Muscle layer of duodenum (tissue), 2 donors: Measurements from ENCODE around the gene SIK3.
A peak's percentile ranks its signal among the peaks of the same experiment; 100 is the strongest.
"Not testable (repeated sequence)": the region's sequence is repeated elsewhere in the genome, so short reads cannot be mapped to it uniquely, and the experiment has no call there.

Source experiments
- H3K27ac ChIP-seq: one replicate; pipeline ENCODE4 v1.7.0; 2013; ENCODE audit warnings: mild to moderate bottlenecking, low read length
- H3K27me3 ChIP-seq: one replicate; pipeline ENCODE4 v1.7.0; 2013; ENCODE audit warnings: low read depth, mild to moderate bottlenecking, control low read depth, low read length
- H3K36me3 ChIP-seq, 2 donors: one replicate each; pipeline ENCODE4 v1.7.0; 2013; ENCODE audit warnings: low read length in 2 of 2, control low read depth in 1 of 2, mild to moderate bottlenecking in 1 of 2; ENCODE audit not compliant: insufficient read depth in 2 of 2, control insufficient read depth in 1 of 2
- H3K4me1 ChIP-seq, 2 donors: one replicate each; pipeline ENCODE4 v1.7.0; 2013; ENCODE audit warnings: low read length in 2 of 2, mild to moderate bottlenecking in 2 of 2, control low read depth in 1 of 2, moderate library complexity in 1 of 2; ENCODE audit not compliant: insufficient read depth in 2 of 2, control insufficient read depth in 1 of 2
- H3K4me3 ChIP-seq, 2 donors: one replicate each; pipeline ENCODE4 v1.7.0; 2013; ENCODE audit warnings: low read length in 2 of 2, low read depth in 1 of 2, mild to moderate bottlenecking in 1 of 2
- H3K9me3 ChIP-seq, 2 donors: one replicate each; pipeline ENCODE4 v1.7.0; 2013; ENCODE audit warnings: low read length in 2 of 2, control low read depth in 1 of 2, mild to moderate bottlenecking in 1 of 2; ENCODE audit not compliant: control insufficient read depth in 1 of 2
- donor health status: healthy.

SIK3 gene

DNA sequence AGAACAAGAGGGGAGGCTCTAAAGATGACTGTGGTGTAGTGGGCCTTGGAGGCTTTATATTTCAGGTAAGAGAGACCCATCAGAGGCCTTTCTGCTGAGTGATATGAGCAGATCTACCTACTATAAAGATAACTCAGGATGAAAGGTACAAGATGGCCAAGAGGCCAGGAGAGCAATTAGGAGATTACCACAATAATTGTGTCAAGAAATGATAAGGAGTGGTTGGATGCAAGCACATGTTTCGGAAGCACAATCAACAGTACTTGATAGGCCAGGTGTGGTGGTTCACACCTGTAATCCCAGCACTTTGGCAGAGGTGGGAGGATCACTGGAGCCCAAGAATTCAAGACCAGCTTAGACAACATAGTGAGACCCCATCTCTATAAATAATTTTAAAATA lies 43.8 kb downstream of the SIK3 start:
- Histone ChIP-seq H3K27me3 (no peaks in the 10 kb centered on the region), H3K27ac (no peak overlapping the region), H3K36me3 (no peaks in the 10 kb centered on the region), H3K4me1 (peaks cover 0 to 11% of the 10 kb centered on the region in 2 donors), H3K9me3 (no peaks in the 10 kb centered on the region), H3K4me3 (no peak overlapping the region)

DNA sequence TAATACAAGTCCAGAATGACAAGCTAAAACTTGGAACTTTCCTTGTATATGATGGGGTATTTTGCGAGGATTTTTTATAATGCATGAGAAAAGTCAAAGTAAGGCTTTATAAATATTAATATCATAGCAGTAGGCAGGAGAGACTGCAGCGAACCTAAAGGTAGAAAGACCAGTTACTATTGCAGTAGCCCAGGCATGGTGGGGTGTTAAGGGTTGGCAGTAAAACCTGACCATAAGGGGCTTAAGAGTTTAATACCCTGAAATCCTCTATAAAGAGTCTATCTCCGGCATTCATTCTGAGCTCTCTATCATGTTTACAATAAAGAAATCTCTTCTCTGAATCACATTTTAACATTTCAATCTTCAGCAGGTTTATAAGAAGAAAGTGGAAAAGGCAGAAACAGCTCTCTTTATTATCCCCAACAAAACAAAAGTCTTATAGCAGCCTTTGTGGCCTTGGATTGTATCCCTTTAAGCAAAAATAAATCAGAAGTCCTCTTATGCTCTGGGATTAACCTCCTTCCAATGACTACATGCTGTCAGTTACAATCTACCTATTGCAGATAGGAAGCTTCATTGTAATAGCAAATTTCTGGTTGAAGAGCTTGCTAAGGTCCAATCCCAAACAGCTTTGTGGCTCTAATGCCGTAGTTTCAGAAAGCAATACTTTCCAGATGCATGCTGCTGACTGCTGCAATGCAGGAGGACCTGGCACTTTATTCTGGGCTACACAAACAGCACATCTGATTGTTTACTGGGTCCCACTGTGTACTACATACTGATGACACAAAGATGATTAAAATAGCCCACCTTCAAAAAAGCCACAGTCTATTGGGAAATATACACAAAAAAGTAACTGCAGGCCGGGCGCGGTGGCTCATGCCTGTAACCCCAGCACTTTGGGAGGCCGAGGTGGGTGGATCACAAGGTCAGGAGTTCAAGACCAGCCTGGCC lies 45.8 kb downstream of the SIK3 start:
- Histone ChIP-seq H3K9me3 (no peaks in the 10 kb centered on the region), H3K27ac (no peak overlapping the region), H3K4me3 (no peak overlapping the region), H3K27me3 (no peaks in the 10 kb centered on the region), H3K36me3 (no peaks in the 10 kb centered on the region), H3K4me1 (peaks cover 0 to 9% of the 10 kb centered on the region in 2 donors)

DNA sequence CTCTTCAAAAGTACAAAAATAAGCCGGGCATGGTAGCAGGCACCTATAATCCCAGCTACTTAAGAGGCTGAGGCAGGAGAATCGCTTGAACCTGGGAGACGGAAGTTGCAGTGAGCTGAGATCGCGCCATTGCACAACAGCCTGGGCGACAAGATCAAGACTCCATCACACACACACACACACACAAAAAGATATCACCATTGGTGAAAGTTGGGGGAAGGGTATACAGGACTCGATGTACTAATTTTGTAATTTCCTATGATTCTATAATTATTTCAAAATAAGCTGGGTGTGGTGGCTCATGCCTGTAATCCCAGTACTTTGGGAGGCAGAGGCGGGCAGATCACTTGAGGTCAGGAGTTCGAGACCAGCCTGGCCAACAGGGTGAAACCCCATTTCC lies 48.1 kb downstream of the SIK3 start:
- not testable (repeated sequence) for H3K27ac ChIP-seq, H3K36me3 ChIP-seq, H3K9me3 ChIP-seq, H3K4me3 ChIP-seq, H3K27me3 ChIP-seq
- H3K4me1 ChIP-seq: peaks cover 5 to 20% of the 10 kb centered on the region in 2 donors

DNA sequence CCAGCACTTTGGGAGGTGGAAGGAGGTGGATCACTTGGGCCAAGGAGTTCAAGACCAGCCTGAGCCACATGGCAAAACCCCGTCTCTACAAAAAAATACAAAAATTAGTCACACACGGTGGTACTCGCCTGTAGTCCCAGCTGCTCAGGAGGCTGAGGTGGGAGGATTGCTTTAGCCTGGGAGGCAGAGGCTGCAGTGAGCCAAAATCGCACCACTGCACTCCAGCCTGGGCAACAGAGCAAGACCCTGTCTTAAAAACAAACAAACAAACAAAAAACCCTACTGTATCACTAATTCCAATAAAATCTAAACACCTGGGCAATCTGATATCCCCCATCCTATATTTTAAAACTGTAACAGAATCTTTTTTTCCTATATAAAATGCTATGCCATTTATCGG lies 51.6 kb downstream of the SIK3 start:
- not testable (repeated sequence) for H3K9me3 ChIP-seq, H3K27me3 ChIP-seq, H3K36me3 ChIP-seq, H3K4me3 ChIP-seq, H3K27ac ChIP-seq
- peaks cover 13 to 33% of the 10 kb centered on the region in 2 donors for H3K4me1 ChIP-seq

DNA sequence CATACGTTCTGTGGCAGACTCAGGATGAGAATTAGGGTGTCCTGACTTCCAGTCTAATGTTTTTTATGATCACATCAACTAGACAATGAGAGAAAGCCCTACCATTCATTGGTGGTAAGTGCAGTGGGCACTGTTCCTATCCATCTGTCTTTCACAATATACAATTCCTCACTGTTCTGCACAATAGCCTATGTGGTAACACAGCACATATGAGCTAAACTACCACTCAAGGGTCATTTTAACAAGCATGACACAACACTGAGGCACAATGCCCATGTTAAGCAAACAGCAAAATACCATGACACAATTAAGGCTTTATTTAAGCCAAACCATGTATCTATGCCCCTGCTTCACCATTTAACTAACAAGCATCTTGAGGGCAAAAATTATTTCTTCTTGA lies 52.3 kb downstream of the SIK3 start:
- H3K4me3 ChIP-seq: no peak overlapping the region
- no peaks in the 10 kb centered on the region for H3K27me3 ChIP-seq
- no peak overlapping the region for H3K27ac ChIP-seq
- peaks cover 13 to 36% of the 10 kb centered on the region in 2 donors for H3K4me1 ChIP-seq
- H3K36me3 ChIP-seq: no peaks in the 10 kb centered on the region
- H3K9me3 ChIP-seq: no peaks in the 10 kb centered on the region

DNA sequence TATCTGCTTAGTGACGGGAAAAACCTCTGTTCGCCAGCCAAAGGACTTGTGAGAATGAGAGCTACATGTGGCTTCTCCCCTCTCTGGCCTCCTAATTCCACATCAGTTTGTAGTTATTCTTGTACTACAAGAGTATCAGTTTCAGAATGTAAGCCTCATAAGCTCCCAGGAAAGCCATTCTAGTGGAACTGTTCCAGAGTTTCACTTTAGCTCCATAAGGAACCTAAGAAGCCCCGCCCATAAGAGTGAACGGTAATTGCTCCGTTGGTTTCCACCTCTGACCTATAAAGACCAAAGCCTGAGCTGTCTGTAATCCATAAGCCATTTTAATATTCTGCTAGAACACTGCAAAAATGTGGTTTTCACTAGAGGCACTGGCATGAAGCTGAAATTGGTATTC lies 53.0 kb downstream of the SIK3 start:
- peak overlapping the region; percentile 1 for H3K27ac ChIP-seq
- H3K9me3 ChIP-seq: no peaks in the 10 kb centered on the region
- no peaks in the 10 kb centered on the region for H3K27me3 ChIP-seq
- H3K4me1 ChIP-seq: peaks cover 16 to 43% of the 10 kb centered on the region in 2 donors
- H3K36me3 ChIP-seq: no peaks in the 10 kb centered on the region
- H3K4me3 ChIP-seq: peak overlapping the region in 1 of 2 donors; percentile 17

DNA sequence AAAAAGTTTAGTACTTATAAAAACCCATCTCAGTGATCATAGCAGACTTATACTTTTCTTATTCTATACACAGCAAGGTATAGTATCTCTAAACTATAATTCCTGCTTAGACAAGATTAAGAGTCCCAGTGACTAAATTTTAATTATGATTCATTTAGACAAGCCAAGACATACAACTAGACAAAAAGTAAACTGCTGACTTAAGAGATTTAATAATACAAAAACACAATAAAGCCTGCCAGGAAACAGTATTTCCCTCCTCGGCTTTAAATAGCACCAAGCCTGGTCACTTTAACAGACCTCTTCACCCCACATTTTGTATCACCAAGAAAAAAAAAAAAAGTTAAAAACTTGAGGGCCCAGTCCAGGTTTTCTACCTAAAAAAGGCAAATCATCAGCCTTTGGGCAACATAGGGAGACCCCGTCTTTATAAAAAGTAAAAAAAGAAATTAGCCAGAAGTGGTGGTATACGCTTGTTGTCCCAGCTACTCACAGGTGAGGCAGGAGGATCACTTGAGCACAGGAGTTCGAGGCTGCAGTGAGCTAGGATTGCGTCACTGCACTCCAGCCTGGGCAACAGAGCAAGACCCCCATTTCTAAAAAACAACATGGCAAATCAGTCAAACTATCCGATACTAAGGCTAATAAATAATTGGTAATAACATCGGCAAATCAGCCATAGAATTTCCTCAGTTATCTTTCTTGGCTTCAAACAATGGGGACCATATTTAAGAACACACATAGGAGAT lies 53.8 kb downstream of the SIK3 start:
- Histone ChIP-seq H3K27me3 (no peaks in the 10 kb centered on the region), H3K4me3 (no peak overlapping the region), H3K36me3 (no peaks in the 10 kb centered on the region), H3K4me1 (peaks cover 20 to 45% of the 10 kb centered on the region in 2 donors), H3K9me3 (no peaks in the 10 kb centered on the region), H3K27ac (no peak overlapping the region)

DNA sequence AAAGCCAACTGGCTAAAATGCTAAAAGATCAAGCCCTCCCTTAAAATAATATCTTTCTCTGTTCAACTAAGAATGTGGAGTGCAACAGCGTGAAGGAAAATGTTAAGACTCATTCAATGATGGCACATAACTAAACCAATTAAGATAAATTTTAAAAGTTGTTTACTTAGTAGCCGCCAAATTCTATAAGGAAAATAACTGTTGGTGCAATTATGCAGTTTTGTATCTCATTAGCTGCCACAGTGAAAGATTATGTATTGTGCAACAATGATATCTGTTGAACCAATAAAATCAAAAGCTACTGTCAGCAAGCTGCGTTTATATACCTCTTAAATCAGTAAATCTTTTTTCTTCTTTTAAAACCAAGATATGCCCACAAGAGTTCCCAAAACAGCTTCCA lies 55.5 kb downstream of the SIK3 start:
- Histone ChIP-seq H3K9me3 (no peaks in the 10 kb centered on the region), H3K4me3 (no peak overlapping the region), H3K4me1 (peaks cover 24 to 51% of the 10 kb centered on the region in 2 donors), H3K36me3 (no peaks in the 10 kb centered on the region), H3K27ac (no peak overlapping the region), H3K27me3 (no peaks in the 10 kb centered on the region)

DNA sequence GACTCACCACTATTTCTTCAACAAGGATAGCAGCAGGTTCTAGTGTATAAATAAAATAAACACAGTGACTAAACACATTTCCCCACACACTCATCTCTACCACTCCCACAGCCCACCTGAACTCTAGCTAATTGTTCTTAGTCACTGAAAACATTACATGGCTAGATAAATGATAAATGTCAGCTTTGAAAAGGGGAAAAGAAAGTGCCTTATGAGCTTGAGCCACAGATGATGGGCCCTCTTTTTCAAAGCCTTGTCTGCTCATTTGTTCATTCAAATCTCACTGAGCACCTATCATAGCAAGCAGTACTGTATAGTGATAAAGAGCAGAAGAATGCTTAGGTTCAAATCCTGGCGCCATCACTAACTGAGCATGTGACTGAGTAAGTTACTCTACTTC lies 58.3 kb downstream of the SIK3 start:
- Histone ChIP-seq H3K4me3 (no peak overlapping the region), H3K27ac (no peak overlapping the region), H3K27me3 (no peaks in the 10 kb centered on the region), H3K9me3 (no peaks in the 10 kb centered on the region), H3K36me3 (no peaks in the 10 kb centered on the region), H3K4me1 (peaks cover 25 to 47% of the 10 kb centered on the region in 2 donors)

DNA sequence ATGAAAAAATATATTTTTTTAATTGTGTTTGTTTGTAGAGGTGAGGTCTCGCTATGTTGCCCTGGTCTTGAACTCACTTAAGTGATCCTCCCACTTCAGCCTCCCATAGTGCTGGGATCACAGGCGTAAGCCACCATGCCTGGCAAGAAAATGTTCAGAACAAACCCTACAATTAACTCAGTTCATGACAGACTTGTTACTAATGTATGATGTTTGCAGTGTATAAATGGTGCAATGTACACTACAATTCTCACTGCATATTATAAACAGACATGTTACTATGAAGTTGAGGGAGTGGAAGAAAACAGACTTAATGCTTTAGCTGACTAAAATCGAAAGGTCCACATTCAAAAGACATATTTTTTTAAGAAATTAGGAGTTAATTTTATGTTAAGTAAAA lies 59.0 kb downstream of the SIK3 start:
- no peaks in the 10 kb centered on the region for H3K9me3 ChIP-seq
- no peak overlapping the region for H3K27ac ChIP-seq
- no peaks in the 10 kb centered on the region for H3K36me3 ChIP-seq
- H3K27me3 ChIP-seq: no peaks in the 10 kb centered on the region
- H3K4me1 ChIP-seq: peaks cover 20 to 41% of the 10 kb centered on the region in 2 donors
- no peak overlapping the region for H3K4me3 ChIP-seq

DNA sequence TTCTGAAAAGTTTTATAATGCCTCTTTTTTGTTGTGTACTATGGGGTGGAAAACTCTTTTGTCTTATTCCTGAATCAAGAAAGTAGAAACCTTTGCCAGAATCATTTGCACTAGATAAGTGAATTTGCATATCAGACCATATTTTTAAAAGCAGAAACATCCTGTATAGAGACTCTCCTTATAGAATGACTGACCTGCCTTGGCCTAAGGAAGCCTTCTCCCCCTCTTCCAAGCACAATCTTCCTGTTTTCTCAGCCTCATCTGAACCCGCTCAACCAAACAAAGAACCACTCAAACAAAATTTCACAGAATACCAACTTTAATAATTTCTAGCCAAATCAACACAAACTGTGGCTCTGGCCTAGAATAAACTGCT lies 60.3 kb downstream of the SIK3 start:
- no peaks in the 10 kb centered on the region for H3K27me3 ChIP-seq
- no peaks in the 10 kb centered on the region for H3K9me3 ChIP-seq
- H3K4me3 ChIP-seq: no peak overlapping the region
- H3K27ac ChIP-seq: no peak overlapping the region
- peaks cover 18 to 39% of the 10 kb centered on the region in 2 donors for H3K4me1 ChIP-seq
- H3K36me3 ChIP-seq: no peaks in the 10 kb centered on the region
